ENCODE results near the gene QKI.

The QKI gene

GRCh38 chr6:163627274-163628062, 212.9 kb downstream of the QKI start:
- no peak for FAIRE-seq
- no peak for DNase-seq (ENCODE audit: extremely low spot score, insufficient read length, low read depth)

All from GM18507 (cell line).